DOHH2 (cell line): ENCODE data around the gene TMEM132A.

Source experiments
- EZH2phosphoT487 ChIP-seq: fragments of 200-600 bp; sonication (generic); IDR thresholded peaks from 2 replicates; pipeline ENCODE4 v1.6.1; 2017; ENCODE audit warnings: borderline replicate concordance, mild to moderate bottlenecking, antibody characterized with exemption, low read length, moderate library complexity, mixed read lengths
- TF ChIP-seq, protein P1 (sequence below): fragments of 200-600 bp; sonication (generic); IDR thresholded peaks from one replicate; pipeline ENCODE4 v1.5.1; 2014; ENCODE audit warnings: antibody characterized with exemption, mild to moderate bottlenecking, low read depth, low read length; ENCODE audit not compliant: poor library complexity, severe bottlenecking

GRCh38 chr11:60891103-60891741, 33.0 kb upstream of the TMEM132A start:
- TF ChIP-seq, protein P1, sequence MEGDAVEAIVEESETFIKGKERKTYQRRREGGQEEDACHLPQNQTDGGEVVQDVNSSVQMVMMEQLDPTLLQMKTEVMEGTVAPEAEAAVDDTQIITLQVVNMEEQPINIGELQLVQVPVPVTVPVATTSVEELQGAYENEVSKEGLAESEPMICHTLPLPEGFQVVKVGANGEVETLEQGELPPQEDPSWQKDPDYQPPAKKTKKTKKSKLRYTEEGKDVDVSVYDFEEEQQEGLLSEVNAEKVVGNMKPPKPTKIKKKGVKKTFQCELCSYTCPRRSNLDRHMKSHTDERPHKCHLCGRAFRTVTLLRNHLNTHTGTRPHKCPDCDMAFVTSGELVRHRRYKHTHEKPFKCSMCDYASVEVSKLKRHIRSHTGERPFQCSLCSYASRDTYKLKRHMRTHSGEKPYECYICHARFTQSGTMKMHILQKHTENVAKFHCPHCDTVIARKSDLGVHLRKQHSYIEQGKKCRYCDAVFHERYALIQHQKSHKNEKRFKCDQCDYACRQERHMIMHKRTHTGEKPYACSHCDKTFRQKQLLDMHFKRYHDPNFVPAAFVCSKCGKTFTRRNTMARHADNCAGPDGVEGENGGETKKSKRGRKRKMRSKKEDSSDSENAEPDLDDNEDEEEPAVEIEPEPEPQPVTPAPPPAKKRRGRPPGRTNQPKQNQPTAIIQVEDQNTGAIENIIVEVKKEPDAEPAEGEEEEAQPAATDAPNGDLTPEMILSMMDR: no peak
- no peak for TF ChIP-seq EZH2phosphoT487
